ENCODE results near the gene IRS1. TPM values are rescaled to one million over a fixed set of nuclear protein-coding genes. Genes with fewer than 3 reads are reported as not detected.

The IRS1 gene
- total RNA-seq, 2 experiments from 2014 or later = 2.0 to 2.1 TPM

DNA sequence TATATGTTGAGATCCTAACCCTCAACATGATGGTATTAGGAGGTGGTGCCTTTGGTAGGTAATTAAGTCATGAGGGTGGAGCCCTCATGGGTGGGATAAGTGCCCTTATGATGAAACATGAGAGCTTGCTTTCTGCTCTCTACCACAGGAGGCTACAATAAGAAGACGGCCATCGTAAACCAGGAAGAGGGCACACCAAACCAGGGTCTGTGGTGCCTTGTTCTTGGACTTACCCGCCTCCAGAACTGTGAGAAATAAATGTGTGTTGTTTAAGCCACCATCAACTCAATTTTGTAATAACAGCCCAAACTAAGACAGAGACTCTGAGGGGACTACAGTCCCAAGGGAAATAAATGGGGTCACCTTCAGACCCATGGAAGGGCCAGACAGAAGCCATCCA lies 52.3 kb downstream of the IRS1 start:
- Mint-ChIP-seq H3K27ac (no peak overlapping the region), H3K9me3 (no peaks in the 10 kb centered on the region), H3K36me3 (no peaks in the 10 kb centered on the region), H3K4me1 (ENCODE audit: low read depth) (no peaks in the 10 kb centered on the region), H3K4me3 (no peak overlapping the region), H3K27me3 (peaks cover 2% of the 10 kb centered on the region)
- ChIA-PET CTCF (no interaction called here), POLR2A (no interaction called here)
- intact Hi-C loops (cut with micrococcal nuclease) = no loop called here
- no peak for DNase-seq

DNA sequence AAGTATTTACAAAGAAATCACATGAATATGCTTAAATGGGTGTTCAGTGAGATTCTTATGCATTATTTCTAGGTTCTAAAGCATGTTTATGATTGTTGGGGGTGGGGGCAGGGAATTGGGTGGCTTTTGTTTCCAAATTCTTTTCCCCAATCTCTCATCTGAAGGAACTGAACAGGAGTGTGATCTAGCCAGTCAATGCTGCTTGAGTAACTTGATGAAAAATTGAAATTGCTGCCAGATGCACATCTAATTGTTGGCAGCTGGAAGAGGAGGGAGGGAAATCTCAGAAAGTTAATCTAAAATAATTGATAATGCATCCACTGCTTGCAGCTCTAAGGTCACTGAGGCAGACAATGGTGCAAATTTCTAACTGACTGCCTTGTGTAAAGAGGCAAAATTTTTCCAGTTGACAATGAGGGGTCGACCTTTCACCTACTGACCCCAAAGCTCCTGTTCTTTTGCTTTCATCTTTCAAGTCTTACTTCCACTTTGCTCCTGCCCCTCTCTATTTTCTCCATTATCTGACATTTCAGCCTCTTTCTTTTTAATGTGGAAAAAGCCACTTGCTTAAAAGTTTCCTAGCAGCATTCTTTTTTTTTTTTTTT lies 53.3 kb downstream of the IRS1 start:
- Mint-ChIP-seq H3K9me3 (no peaks in the 10 kb centered on the region), H3K36me3 (no peaks in the 10 kb centered on the region), H3K27ac (no peak overlapping the region), H3K4me1 (ENCODE audit: low read depth) (no peaks in the 10 kb centered on the region), H3K27me3 (peaks cover 2% of the 10 kb centered on the region), H3K4me3 (no peak overlapping the region)
- DNase-seq = no peak
- CTCF ChIA-PET = no interaction called here
- POLR2A ChIA-PET = no interaction called here
- intact Hi-C loops (cut with micrococcal nuclease) = no loop called here

DNA sequence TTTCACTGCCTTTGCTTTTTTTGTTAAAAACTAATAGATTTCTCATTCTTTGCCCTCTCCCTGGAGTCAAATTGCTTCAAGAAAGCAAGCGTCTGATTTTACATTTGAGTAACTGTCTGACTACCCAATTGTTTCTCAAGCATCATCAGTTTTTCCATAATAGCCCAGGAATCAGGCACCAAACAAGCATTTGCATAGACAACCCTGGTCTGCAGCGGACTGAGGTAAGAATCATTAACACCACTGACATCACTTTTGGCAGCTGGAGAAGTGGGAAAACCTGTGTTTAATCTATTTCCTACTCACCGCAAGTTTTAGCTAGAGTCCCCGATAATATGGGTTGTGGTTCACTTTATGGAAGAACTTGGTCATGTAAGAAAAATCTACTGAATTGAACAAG lies 55.7 kb downstream of the IRS1 start:
- DNase-seq = no peak
- Mint-ChIP-seq H3K27ac (no peak overlapping the region), H3K9me3 (no peaks in the 10 kb centered on the region), H3K27me3 (peaks cover 2% of the 10 kb centered on the region), H3K36me3 (no peaks in the 10 kb centered on the region), H3K4me3 (no peak overlapping the region), H3K4me1 (ENCODE audit: low read depth) (no peaks in the 10 kb centered on the region)
- intact Hi-C loops (cut with micrococcal nuclease) = no loop called here
- ChIA-PET POLR2A (no interaction called here), CTCF (no interaction called here)

DNA sequence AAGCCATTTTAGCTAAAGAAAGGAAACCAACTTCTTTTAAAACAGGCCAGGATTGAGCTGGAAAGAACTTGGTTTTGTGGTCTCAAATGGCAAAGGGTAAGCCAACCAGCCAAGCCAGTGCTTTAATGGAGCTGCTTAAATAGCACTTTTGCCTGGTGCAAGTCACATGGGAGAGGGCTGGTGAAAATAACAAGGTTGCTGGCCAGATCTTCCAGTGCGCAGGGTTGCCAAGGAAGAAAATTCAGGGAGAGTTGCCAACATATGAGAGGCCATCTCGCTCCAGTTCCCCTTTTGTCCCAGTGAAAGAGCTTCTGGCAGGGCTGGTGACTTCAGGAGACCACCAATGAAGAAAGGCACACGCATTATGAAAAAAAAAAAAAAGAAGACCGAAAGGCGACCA lies 57.3 kb downstream of the IRS1 start:
- H3K27ac Mint-ChIP-seq = no peak overlapping the region
- no peaks in the 10 kb centered on the region for H3K9me3 Mint-ChIP-seq
- H3K4me3 Mint-ChIP-seq = no peak overlapping the region
- no peaks in the 10 kb centered on the region for H3K36me3 Mint-ChIP-seq
- POLR2A ChIA-PET = interaction anchor here (0.6 to 1.0 kb wide), 2 partner anchors 15 to 41 kb away, joined by 3 to 4 read pairs; no protein-coding TSS in a partner anchor
- CTCF ChIA-PET = interaction anchor here (0.5 kb wide), 1 partner anchor 1617 kb away, joined by 4 read pairs; no protein-coding TSS in a partner anchor
- peaks cover 2% of the 10 kb centered on the region for H3K27me3 Mint-ChIP-seq
- H3K4me1 Mint-ChIP-seq (ENCODE audit: low read depth) = no peaks in the 10 kb centered on the region
- intact Hi-C loops (cut with micrococcal nuclease) = no loop called here
- no peak for DNase-seq

DNA sequence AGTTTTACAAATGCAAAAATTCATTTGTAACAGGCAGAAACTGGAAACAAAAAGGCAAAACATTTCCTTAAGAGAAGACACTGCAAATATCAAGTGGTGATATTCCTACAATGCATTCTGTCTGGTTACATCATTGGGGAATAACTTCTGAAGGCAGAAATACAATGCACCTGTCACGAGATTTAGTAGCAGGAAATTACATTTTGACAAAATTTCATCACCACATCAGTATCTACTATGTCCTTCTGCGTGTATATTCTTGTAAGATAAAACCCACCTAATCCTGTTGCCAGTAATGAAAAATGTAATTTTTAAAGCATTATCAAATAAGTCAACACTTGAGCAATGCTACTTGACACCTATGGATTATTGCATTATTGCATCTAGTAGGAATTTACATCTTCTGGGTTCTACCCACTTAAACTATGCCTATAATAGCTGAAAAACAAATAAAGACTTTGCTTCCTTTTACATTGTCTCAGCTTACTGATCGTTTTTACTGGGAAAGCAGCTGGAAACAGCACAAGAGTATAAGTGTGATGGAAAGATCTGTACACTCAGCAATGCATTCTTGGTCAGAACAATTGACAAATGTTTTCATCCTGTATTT lies 59.5 kb downstream of the IRS1 start:
- no peak for DNase-seq
- POLR2A ChIA-PET = no interaction called here
- CTCF ChIA-PET = no interaction called here
- intact Hi-C loops (cut with micrococcal nuclease) = no loop called here
- Mint-ChIP-seq H3K9me3 (no peaks in the 10 kb centered on the region), H3K27me3 (no peaks in the 10 kb centered on the region), H3K27ac (no peak overlapping the region), H3K4me1 (ENCODE audit: low read depth) (no peaks in the 10 kb centered on the region), H3K4me3 (no peak overlapping the region), H3K36me3 (no peaks in the 10 kb centered on the region)

DNA sequence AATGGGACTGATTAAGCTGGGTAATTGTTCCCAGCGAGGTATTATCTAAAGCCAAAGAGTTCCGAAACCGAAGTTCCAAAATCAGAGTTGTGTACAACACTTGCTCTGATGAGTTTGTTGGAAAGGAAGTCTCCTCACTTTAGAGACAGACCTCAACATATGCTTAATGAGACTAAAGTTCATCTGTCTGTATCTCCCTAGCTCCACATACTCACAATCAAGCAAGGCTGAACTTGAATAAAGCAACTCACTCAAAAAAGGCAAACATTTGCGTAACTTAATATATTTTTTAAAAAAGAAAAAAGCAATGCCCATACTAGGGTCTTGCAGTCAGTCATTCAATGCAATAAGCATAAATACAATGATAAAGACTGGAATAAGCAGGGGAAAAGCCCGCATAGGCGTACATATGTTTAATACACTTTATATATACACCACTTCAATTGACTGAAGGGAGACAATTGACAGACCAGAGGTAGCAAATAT lies 60.0 kb downstream of the IRS1 start:
- POLR2A ChIA-PET = no interaction called here
- H3K36me3 Mint-ChIP-seq = no peaks in the 10 kb centered on the region

DNA sequence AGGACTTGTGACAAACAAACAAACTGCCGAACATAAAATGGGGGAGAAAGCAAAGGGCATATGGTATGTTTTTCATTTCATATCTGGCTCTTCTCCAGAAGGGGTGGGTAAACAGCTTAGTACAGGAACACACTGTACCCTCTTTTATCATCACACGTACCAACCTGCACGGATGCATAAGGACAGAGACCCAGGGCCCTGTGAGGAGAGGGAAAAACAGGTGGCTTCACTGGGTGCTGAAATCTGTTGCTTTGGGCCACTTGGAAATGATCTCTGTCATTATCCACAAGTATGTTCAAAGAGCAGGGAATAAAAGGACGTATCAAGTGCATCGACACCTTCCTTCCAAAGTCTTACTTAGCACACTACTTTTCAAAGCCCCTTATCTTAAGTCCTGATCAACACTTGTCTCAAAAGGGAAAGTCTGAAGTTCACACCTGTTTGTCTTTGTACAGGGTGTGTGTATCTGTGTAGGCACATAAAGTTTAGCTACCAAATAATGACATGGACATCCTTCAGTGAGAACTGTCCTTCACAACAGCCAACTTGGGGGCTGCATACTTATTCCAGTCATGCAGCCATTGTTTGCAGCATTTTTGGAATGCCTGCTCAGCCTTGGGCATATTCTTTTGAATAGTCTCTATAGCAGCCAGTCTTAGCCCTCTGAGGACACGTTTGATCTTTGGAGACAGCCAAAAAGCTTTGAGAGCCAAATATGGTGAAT lies 60.6 kb downstream of the IRS1 start:
- ChIA-PET CTCF (no interaction called here), POLR2A (no interaction called here)
- no peak for DNase-seq
- Mint-ChIP-seq H3K9me3 (no peaks in the 10 kb centered on the region), H3K4me3 (no peak overlapping the region), H3K4me1 (ENCODE audit: low read depth) (peaks cover 3% of the 10 kb centered on the region), H3K27me3 (no peaks in the 10 kb centered on the region), H3K27ac (no peak overlapping the region), H3K36me3 (no peaks in the 10 kb centered on the region)
- intact Hi-C loops (cut with micrococcal nuclease) = loop anchor here (5.0 kb wide), 1 partner anchor 53 kb away; no protein-coding TSS in a partner anchor

More for the DNA sequence above, 60.0 kb downstream of the IRS1 start:
- Mint-ChIP-seq H3K4me1 (ENCODE audit: low read depth) (no peaks in the 10 kb centered on the region), H3K27ac (no peak overlapping the region), H3K27me3 (no peaks in the 10 kb centered on the region), H3K9me3 (no peaks in the 10 kb centered on the region), H3K4me3 (no peak overlapping the region)
- CTCF ChIA-PET = no interaction called here
- no peak for DNase-seq
- intact Hi-C loops (cut with micrococcal nuclease) = loop anchor here (5.0 kb wide), 1 partner anchor 53 kb away; no protein-coding TSS in a partner anchor

DNA sequence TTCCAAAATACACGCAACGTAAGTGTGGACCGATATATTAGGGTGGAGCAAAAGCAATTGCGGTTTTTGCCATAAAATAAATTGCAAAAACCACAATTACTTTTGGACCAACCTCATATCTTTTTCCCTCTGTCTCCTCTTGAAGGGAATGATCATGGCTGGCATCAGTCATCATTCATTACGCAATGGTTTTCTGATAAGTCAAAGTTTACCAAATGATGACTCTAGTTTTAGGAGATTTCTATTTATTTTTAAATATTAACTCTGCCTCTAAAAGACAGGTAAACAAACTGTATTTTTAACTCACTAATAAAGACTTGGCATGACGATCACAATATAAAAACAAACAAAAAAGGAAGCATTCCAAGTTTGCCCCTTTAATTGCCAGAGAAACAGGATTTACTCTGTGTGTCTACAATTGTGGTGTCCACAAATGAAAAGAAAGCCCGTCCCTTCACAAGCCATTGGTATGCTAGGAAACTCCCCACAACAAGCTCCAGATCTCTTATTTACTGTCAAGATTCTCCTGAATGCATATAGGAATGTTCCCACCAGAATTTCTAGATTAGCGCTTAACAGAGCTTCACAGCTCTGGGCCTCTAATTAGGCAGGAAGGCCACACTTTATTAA lies 61.3 kb downstream of the IRS1 start:
- H3K27me3 Mint-ChIP-seq = no peaks in the 10 kb centered on the region
- H3K4me3 Mint-ChIP-seq = no peak overlapping the region
- peaks cover 10% of the 10 kb centered on the region for H3K4me1 Mint-ChIP-seq (ENCODE audit: low read depth)
- intact Hi-C loops (cut with micrococcal nuclease) = loop anchor here (5.0 kb wide), 1 partner anchor 54 kb away; no protein-coding TSS in a partner anchor
- H3K27ac Mint-ChIP-seq = no peak overlapping the region
- ChIA-PET CTCF (interaction anchor here (0.5 kb wide), 1 partner anchor 54 kb away, joined by 3 read pairs; no protein-coding TSS in a partner anchor), POLR2A (no interaction called here)
- no peak for DNase-seq
- H3K9me3 Mint-ChIP-seq = no peaks in the 10 kb centered on the region
- no peaks in the 10 kb centered on the region for H3K36me3 Mint-ChIP-seq

DNA sequence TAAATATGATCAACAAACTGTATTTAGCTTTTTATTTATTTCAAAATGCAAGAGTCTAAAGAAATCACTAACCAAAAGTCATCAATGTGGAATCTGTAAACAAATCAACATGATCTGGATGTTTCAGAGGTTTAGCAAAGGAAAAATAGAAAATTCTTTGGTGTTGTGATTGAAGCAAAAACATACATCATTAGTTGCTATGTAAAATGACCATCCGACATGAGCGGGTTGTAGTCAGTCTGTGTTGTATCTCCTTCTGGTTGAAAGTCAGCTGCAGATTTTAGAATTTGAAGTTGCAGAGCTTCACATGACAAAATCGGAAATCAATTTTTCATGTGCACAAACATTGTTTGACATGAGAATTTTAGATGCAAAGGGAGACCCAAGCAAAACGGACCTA lies 63.2 kb downstream of the IRS1 start:
- CTCF ChIA-PET = no interaction called here

DNA sequence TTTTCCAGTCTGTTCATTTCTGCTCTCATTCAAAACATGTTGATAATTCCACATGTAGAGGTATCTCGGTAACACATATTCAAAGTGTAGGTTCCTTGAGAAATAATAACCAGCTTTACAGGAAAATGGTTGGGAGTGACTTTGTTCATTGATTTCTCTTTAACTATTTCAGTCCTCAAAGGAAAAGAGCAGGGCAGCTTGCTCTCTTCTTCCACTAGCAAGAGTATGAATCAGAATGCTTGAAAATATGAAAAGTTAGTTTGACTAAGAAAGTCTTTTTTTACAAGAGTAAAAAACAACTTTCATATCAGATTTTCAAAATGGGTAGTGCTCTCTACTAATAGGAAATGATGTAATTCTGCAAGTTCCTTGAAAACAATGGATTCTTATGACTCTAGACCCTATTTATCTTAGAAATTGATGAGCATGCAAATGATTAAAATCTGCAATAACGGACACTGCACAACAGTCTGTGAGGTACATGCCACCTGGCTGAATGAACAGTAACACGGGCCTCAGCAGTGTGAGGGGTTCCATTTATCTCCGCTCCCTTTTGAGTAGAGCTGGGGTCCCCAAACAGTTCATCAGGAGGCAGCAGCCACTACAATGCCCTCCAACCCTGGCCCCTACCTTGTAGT lies 65.6 kb downstream of the IRS1 start:
- Mint-ChIP-seq H3K4me3 (no peak overlapping the region), H3K9me3 (no peaks in the 10 kb centered on the region), H3K4me1 (ENCODE audit: low read depth) (peaks cover 10% of the 10 kb centered on the region), H3K27ac (peak overlapping the region; percentile 79), H3K36me3 (no peaks in the 10 kb centered on the region), H3K27me3 (no peaks in the 10 kb centered on the region)
- DNase-seq = no peak
- ChIA-PET POLR2A (no interaction called here), CTCF (interaction anchor here (0.7 to 1.0 kb wide), 3 partner anchors 65 to 83 kb away, joined by 3 read pairs; no protein-coding TSS in a partner anchor)
- intact Hi-C loops (cut with micrococcal nuclease) = loop anchor here (1.0 kb wide), 1 partner anchor 22 kb away; no protein-coding TSS in a partner anchor

More for the DNA sequence above, 63.2 kb downstream of the IRS1 start:
- H3K9me3 Mint-ChIP-seq = no peaks in the 10 kb centered on the region
- peaks cover 10% of the 10 kb centered on the region for H3K4me1 Mint-ChIP-seq (ENCODE audit: low read depth)
- H3K27me3 Mint-ChIP-seq = no peaks in the 10 kb centered on the region
- H3K27ac Mint-ChIP-seq = no peak overlapping the region
- no peaks in the 10 kb centered on the region for H3K36me3 Mint-ChIP-seq
- H3K4me3 Mint-ChIP-seq = no peak overlapping the region
- POLR2A ChIA-PET = no interaction called here
- intact Hi-C loops (cut with micrococcal nuclease) = loop anchor here (5.0 kb wide), 1 partner anchor 56 kb away; no protein-coding TSS in a partner anchor
- DNase-seq = no peak

DNA sequence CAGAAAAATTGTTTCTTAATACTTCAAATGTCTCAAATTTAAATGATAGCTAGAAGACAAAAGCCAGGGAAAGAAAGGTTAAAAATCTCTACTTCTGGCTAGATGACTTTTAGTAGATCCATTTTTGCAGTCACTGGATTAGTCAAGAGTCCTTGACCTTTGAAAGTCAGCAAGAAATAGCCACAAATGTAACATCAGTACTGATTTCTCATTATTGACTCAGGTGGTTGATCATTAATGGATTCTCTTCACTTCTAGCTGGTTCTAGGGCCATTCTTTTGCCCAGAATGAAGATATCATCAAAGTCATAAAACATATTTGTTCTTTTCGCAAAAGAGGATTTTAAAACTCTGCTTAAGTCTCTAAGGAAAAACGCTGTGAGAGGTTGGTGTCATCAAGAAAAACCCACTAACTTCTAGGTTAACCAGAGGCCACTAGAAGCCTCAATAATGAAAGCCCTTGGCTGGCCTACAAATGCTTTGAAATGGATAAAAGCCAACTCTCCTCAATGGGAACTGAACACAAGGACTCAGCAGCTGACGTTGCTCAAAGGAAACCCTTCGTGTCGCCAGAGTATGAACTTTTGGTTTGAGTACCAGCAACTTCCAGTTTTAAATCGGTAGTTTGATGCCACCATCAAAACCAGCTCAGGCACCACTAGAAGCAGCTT lies 66.3 kb downstream of the IRS1 start:
- H3K36me3 Mint-ChIP-seq = no peaks in the 10 kb centered on the region
- no peak overlapping the region for H3K4me3 Mint-ChIP-seq
- intact Hi-C loops (cut with micrococcal nuclease) = no loop called here
- H3K27ac Mint-ChIP-seq = peak overlapping the region; percentile 79
- H3K9me3 Mint-ChIP-seq = no peaks in the 10 kb centered on the region
- ChIA-PET POLR2A (no interaction called here), CTCF (interaction anchor here (0.8 to 1.0 kb wide), 2 partner anchors 67 to 82 kb away, joined by 3 read pairs; no protein-coding TSS in a partner anchor)
- H3K4me1 Mint-ChIP-seq (ENCODE audit: low read depth) = peaks cover 10% of the 10 kb centered on the region
- no peaks in the 10 kb centered on the region for H3K27me3 Mint-ChIP-seq
- DNase-seq = peak; percentile 19

All from activated CD4-positive, alpha-beta memory T cell treated with anti-CD3 and anti-CD28 coated beads for 36 hours (primary cell).